Activated T-helper 9 cell treated with anti-CD3 and anti-CD28 coated beads, Interleukin-2, amount 50 U/mL, for 16 hours (primary cell): Measurements from ENCODE around the gene TMIGD2.
"Not testable (repeated sequence)": the region's sequence is repeated elsewhere in the genome, so short reads cannot be mapped to it uniquely, and the experiment has no call there.

ENCODE experiments used
- DNase-seq: peaks from one replicate; pipeline ENCODE4 v3.0.0-alpha.2; 2020; ENCODE audit warnings: low read depth

Gene TMIGD2

GRCh38 chr19:4302243-4302640 lies at the start of gene TMIGD2:
TSS of gene TMIGD2 (minus strand) at chr19:4302389. CDS start at chr19:4302385, 4 bp downstream.
- no peak for DNase-seq

- no peak for DNase-seq
Observed at GRCh38 chr19:4350726-4351125, 48.5 kb upstream of the TMIGD2 start.

- no peak for DNase-seq
Observed at GRCh38 chr19:4350111-4350510, 47.9 kb upstream of the TMIGD2 start.

- DNase-seq = not testable (repeated sequence)
Observed at GRCh38 chr19:4349225-4349624, 47.0 kb upstream of the TMIGD2 start.

GRCh38 chr19:4347521-4347920 lies 45.3 kb upstream of the TMIGD2 start:
- DNase-seq = no peak

- DNase-seq = no peak
Observed at GRCh38 chr19:4346020-4346383, 43.8 kb upstream of the TMIGD2 start.

- DNase-seq = no peak
Observed at GRCh38 chr19:4345342-4346019, 43.3 kb upstream of the TMIGD2 start.

- DNase-seq = peak; percentile 90
Observed at GRCh38 chr19:4343370-4344307, 41.5 kb upstream of the TMIGD2 start, which contains the start of gene MPND. TSS of gene MPND (plus strand) at chr19:4343562. CDS start at chr19:4343594, 32 bp downstream.

GRCh38 chr19:4342615-4343369 lies 40.6 kb upstream of the TMIGD2 start:
- peak; percentile 81 for DNase-seq

- no peak for DNase-seq
Observed at GRCh38 chr19:4342314-4342614, 40.1 kb upstream of the TMIGD2 start.

GRCh38 chr19:4338441-4339355 lies 36.5 kb upstream of the TMIGD2 start, which contains the start of gene STAP2:
TSS of gene STAP2 (minus strand) at chr19:4338827. CDS start at chr19:4338753, 74 bp downstream.
- no peak for DNase-seq

- DNase-seq = no peak
Observed at GRCh38 chr19:4337906-4338440, 35.8 kb upstream of the TMIGD2 start.

- DNase-seq = no peak
Observed at GRCh38 chr19:4334929-4335570, 32.9 kb upstream of the TMIGD2 start.

- no peak for DNase-seq
Observed at GRCh38 chr19:4329858-4330257, 27.7 kb upstream of the TMIGD2 start.

GRCh38 chr19:4328991-4329681 lies 26.9 kb upstream of the TMIGD2 start:
- not testable (repeated sequence) for DNase-seq

GRCh38 chr19:4328243-4328990 lies 26.2 kb upstream of the TMIGD2 start:
- peak; percentile 90 for DNase-seq

GRCh38 chr19:4327877-4328242 lies 25.7 kb upstream of the TMIGD2 start:
- DNase-seq = no peak

GRCh38 chr19:4327252-4327876 lies 25.2 kb upstream of the TMIGD2 start:
- peak; percentile 43 for DNase-seq

GRCh38 chr19:4326837-4327251 lies 24.7 kb upstream of the TMIGD2 start:
- no peak for DNase-seq
